H54 (cell line): ENCODE results near the gene C8G.

ENCODE experiments used
- DNase-seq: peaks from one replicate; pipeline ENCODE4 v3.0.0; 2011; ENCODE audit warnings: low spot score, mixed read lengths; ENCODE audit not compliant: insufficient read length
- FAIRE-seq: peaks from 3 replicates; lab custom pipeline; 2011; peaks lifted over from hg19 to GRCh38; lab: Jason Lieb, UNC
- POLR2A ChIP-seq: IDR thresholded peaks from 2 replicates; pipeline ENCODE4 v1.6.1; 2011; ENCODE audit warnings: low read depth, mild to moderate bottlenecking, low read length

Gene C8G

GRCh38 chr9:136926749-136927148, 18.3 kb upstream of the C8G start:
- DNase-seq = no peak
- TF ChIP-seq POLR2A = no peak
- no peak for FAIRE-seq

- no peak for DNase-seq
- no peak for FAIRE-seq
Observed at GRCh38 chr9:136927343-136928271, 17.4 kb upstream of the C8G start.

GRCh38 chr9:136928591-136928990, 16.5 kb upstream of the C8G start:
- no peak for FAIRE-seq
- DNase-seq = no peak

More at GRCh38 chr9:136927343-136928271, 17.4 kb upstream of the C8G start:
- no peak for TF ChIP-seq POLR2A

GRCh38 chr9:136930014-136930413, 15.0 kb upstream of the C8G start:
- FAIRE-seq = no peak
- no peak for DNase-seq
- no peak for TF ChIP-seq POLR2A

More at GRCh38 chr9:136928591-136928990, 16.5 kb upstream of the C8G start:
- TF ChIP-seq POLR2A = no peak

- DNase-seq = no peak
- no peak for FAIRE-seq
- TF ChIP-seq POLR2A = no peak
Observed at GRCh38 chr9:136931611-136932130, 13.4 kb upstream of the C8G start.

GRCh38 chr9:136934277-136934676, 10.8 kb upstream of the C8G start:
- no peak for FAIRE-seq
- no peak for TF ChIP-seq POLR2A
- no peak for DNase-seq

- FAIRE-seq (no peak), DNase-seq (no peak)
- no peak for TF ChIP-seq POLR2A
Observed at GRCh38 chr9:136935651-136936050, 9.4 kb upstream of the C8G start.

- no peak for FAIRE-seq
- no peak for DNase-seq
- TF ChIP-seq POLR2A = no peak
Observed at GRCh38 chr9:136936645-136937170, 8.3 kb upstream of the C8G start.

- TF ChIP-seq POLR2A = no peak
- FAIRE-seq (no peak), DNase-seq (no peak)
Observed at GRCh38 chr9:136937186-136938001, 7.6 kb upstream of the C8G start.

- TF ChIP-seq POLR2A = no peak
- FAIRE-seq = no peak
- DNase-seq = no peak
Observed at GRCh38 chr9:136939431-136939995, 5.5 kb upstream of the C8G start.

GRCh38 chr9:136939996-136940525, 5.0 kb upstream of the C8G start:
- no peak for TF ChIP-seq POLR2A
- FAIRE-seq (no peak), DNase-seq (no peak)

- no peak for TF ChIP-seq POLR2A
- FAIRE-seq (no peak), DNase-seq (no peak)
Observed at GRCh38 chr9:136940526-136941230, 4.4 kb upstream of the C8G start.
